Chondrocyte (in vitro differentiated cells): ENCODE data around the gene KIFC3. TPM values are rescaled to one million over a fixed set of nuclear protein-coding genes. Genes with fewer than 3 reads are reported as not detected.

Source experiments
- DNase-seq: peaks from one replicate; pipeline ENCODE4 v3.0.0; 2021; ENCODE audit warnings: mixed read lengths, low spot score
- H3K27ac Mint-ChIP-seq: one replicate; pipeline ENCODE4 v1.8.0; 2021; ENCODE audit warnings: mild to moderate bottlenecking, moderate library complexity, mixed read lengths; ENCODE audit not compliant: unreplicated experiment
- H3K27me3 Mint-ChIP-seq: 2 replicates; pipeline ENCODE4 v1.8.0; 2021; ENCODE audit warnings: low read depth, mixed read lengths
- H3K36me3 Mint-ChIP-seq: 2 replicates; pipeline ENCODE4 v1.8.0; 2021; ENCODE audit warnings: low read depth, mixed read lengths
- H3K4me1 Mint-ChIP-seq: 2 replicates; pipeline ENCODE4 v1.8.0; 2021; ENCODE audit warnings: low read depth, mild to moderate bottlenecking, mixed read lengths
- H3K4me3 Mint-ChIP-seq: one replicate; pipeline ENCODE4 v1.8.0; 2021; ENCODE audit warnings: mild to moderate bottlenecking, moderate library complexity, mixed read lengths; ENCODE audit not compliant: unreplicated experiment
- H3K9me3 Mint-ChIP-seq: 2 replicates; pipeline ENCODE4 v1.8.0; 2021; ENCODE audit warnings: low read depth, mixed read lengths
- total RNA-seq: library from RNA; stranded (reverse); gene quantifications from 3 replicates; pipeline ENCODE4 v1.2.1, GENCODE V29; 2021
- TF ChIP-seq, protein P1 (sequence below): fragments of 200-600 bp; sonication (generic); IDR thresholded peaks from 2 replicates; pipeline ENCODE4 v1.5.0; 2021; ENCODE audit warnings: antibody characterized with exemption, mild to moderate bottlenecking, moderate library complexity

The KIFC3 gene
- total RNA-seq, 1 donor from 2014 or later, result 75.6 TPM

DNA sequence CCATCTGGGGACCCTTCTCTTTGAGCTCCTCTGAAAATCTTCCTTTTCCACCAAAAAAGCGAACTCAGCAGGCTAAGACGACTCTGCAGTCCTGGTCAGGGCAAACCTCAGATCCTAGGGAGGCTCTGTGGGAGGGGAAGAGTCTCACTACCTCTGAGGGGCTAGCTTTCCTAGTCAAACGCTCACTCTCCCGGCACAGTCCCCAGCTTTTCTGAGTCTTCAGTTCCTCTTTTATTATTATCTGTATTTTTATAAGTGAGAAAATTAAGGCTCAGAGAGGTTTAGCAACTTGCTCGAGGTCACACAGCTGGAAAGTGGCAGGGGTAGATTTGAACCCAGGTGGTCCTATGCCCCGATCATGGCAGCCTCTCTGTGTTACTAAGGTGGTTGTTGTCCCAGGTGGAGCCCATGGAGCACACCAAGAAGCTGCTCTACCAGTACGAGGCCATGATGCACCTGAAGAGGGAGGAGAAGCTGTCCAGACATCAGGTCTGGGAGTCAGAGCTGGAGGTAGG lies 75.8 kb downstream of the KIFC3 start:
- no peak overlapping the region for H3K4me3 Mint-ChIP-seq
- DNase-seq, result peak; percentile 28
- no peaks in the 10 kb centered on the region for H3K9me3 Mint-ChIP-seq
- no peaks in the 10 kb centered on the region for H3K27me3 Mint-ChIP-seq
- TF ChIP-seq, protein P1, sequence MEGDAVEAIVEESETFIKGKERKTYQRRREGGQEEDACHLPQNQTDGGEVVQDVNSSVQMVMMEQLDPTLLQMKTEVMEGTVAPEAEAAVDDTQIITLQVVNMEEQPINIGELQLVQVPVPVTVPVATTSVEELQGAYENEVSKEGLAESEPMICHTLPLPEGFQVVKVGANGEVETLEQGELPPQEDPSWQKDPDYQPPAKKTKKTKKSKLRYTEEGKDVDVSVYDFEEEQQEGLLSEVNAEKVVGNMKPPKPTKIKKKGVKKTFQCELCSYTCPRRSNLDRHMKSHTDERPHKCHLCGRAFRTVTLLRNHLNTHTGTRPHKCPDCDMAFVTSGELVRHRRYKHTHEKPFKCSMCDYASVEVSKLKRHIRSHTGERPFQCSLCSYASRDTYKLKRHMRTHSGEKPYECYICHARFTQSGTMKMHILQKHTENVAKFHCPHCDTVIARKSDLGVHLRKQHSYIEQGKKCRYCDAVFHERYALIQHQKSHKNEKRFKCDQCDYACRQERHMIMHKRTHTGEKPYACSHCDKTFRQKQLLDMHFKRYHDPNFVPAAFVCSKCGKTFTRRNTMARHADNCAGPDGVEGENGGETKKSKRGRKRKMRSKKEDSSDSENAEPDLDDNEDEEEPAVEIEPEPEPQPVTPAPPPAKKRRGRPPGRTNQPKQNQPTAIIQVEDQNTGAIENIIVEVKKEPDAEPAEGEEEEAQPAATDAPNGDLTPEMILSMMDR, result no peak
- no peak overlapping the region for H3K27ac Mint-ChIP-seq
- no peaks in the 10 kb centered on the region for H3K36me3 Mint-ChIP-seq
- H3K4me1 Mint-ChIP-seq, result no peaks in the 10 kb centered on the region

- Mint-ChIP-seq H3K36me3 (no peaks in the 10 kb centered on the region), H3K9me3 (no peaks in the 10 kb centered on the region), H3K27ac (no peak overlapping the region), H3K4me3 (no peak overlapping the region), H3K4me1 (no peaks in the 10 kb centered on the region), H3K27me3 (no peaks in the 10 kb centered on the region)
- TF ChIP-seq, protein P1, result no peak
- DNase-seq, result peak; percentile 76
Measured at GRCh38 chr16:57725976-57726375, 76.3 kb downstream of the KIFC3 start.

DNA sequence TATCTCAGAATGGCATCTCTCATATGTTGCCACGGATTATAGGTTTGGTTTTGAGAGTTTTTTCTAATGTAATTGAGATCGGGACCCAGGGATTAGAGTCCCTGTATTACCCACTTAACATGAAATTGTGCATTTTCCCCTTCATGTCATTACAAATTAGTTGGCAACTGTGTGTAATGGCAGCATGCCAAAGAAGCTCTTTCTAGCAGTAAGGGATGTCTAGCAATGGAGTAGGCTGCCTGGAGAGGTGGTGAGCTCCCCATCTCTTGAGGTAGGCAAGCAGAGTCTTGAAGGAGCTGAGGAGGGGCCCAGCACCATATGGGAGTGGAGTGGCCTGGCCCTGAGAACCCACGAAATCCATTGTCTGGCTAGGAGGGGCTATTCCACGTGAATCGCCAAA lies 76.7 kb downstream of the KIFC3 start:
- Mint-ChIP-seq H3K4me1 (no peaks in the 10 kb centered on the region), H3K27me3 (no peaks in the 10 kb centered on the region), H3K27ac (no peak overlapping the region), H3K9me3 (no peaks in the 10 kb centered on the region), H3K4me3 (no peak overlapping the region), H3K36me3 (no peaks in the 10 kb centered on the region)
- no peak for DNase-seq
- TF ChIP-seq, protein P1, result no peak

GRCh38 chr16:57725151-57725550 lies 77.1 kb downstream of the KIFC3 start:
- no peaks in the 10 kb centered on the region for H3K4me1 Mint-ChIP-seq
- no peaks in the 10 kb centered on the region for H3K9me3 Mint-ChIP-seq
- H3K27ac Mint-ChIP-seq, result no peak overlapping the region
- no peak overlapping the region for H3K4me3 Mint-ChIP-seq
- H3K36me3 Mint-ChIP-seq, result no peaks in the 10 kb centered on the region
- TF ChIP-seq, protein P1, result no peak
- no peaks in the 10 kb centered on the region for H3K27me3 Mint-ChIP-seq
- DNase-seq, result peak; percentile 4

GRCh38 chr16:57724531-57724930 lies 77.8 kb downstream of the KIFC3 start:
- TF ChIP-seq, protein P1, result no peak
- no peak overlapping the region for H3K27ac Mint-ChIP-seq
- no peak overlapping the region for H3K4me3 Mint-ChIP-seq
- no peaks in the 10 kb centered on the region for H3K36me3 Mint-ChIP-seq
- H3K4me1 Mint-ChIP-seq, result no peaks in the 10 kb centered on the region
- no peaks in the 10 kb centered on the region for H3K27me3 Mint-ChIP-seq
- peak; percentile 70 for DNase-seq
- H3K9me3 Mint-ChIP-seq, result no peaks in the 10 kb centered on the region
